PC-9 (cell line): ENCODE measurements around the gene SIPA1L3.

Source experiments
- EZH2 ChIP-seq: fragments of 200-600 bp; sonication (generic); IDR thresholded peaks from 2 replicates; pipeline ENCODE4 v1.8.0; 2017; ENCODE audit warnings: antibody characterized with exemption, low read depth
- TF ChIP-seq, protein P1 (sequence below): fragments of 200-600 bp; sonication (generic); conservative IDR thresholded peaks from 2 replicates; pipeline ENCODE4 v1.6.1; 2017; ENCODE audit warnings: mixed run types, antibody characterized with exemption, mild to moderate bottlenecking, moderate library complexity

DNA sequence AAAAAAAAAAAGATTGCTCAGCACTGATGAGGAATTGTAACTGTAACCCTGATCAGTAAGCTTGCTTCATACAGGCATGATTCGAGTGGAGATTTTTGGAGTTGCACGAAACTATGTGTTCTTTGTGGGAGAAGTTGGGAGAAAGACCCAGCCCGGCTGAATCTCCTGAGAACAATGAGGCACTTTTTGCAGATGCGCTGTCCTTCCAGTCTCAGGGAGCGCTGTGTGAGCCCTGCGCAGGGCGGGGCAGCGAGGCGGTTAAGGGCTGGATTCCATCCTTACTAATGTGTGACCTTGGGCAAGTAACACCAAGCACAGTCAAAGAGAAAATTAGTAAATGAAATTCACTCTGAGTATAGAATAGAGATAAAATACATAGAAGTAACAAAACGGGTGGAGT lies 76.9 kb downstream of the SIPA1L3 start:
- TF ChIP-seq, protein P1, sequence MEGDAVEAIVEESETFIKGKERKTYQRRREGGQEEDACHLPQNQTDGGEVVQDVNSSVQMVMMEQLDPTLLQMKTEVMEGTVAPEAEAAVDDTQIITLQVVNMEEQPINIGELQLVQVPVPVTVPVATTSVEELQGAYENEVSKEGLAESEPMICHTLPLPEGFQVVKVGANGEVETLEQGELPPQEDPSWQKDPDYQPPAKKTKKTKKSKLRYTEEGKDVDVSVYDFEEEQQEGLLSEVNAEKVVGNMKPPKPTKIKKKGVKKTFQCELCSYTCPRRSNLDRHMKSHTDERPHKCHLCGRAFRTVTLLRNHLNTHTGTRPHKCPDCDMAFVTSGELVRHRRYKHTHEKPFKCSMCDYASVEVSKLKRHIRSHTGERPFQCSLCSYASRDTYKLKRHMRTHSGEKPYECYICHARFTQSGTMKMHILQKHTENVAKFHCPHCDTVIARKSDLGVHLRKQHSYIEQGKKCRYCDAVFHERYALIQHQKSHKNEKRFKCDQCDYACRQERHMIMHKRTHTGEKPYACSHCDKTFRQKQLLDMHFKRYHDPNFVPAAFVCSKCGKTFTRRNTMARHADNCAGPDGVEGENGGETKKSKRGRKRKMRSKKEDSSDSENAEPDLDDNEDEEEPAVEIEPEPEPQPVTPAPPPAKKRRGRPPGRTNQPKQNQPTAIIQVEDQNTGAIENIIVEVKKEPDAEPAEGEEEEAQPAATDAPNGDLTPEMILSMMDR: no peak
- TF ChIP-seq EZH2: no peak
